ENCODE data around the gene NMRK2. TPM values are rescaled to one million over a fixed set of nuclear protein-coding genes. Genes with fewer than 3 reads are reported as not detected.
"Not testable (repeated sequence)": the region's sequence is repeated elsewhere in the genome, so short reads cannot be mapped to it uniquely, and the experiment has no call there.

The NMRK2 gene
- not detected in 2 replicates for total RNA-seq (ENCODE audit: low replicate concordance)

- H3K4me3 ChIP-seq (ENCODE audit: low read depth, low read length), result no peak within 1 kb of the TSS
- TF ChIP-seq CTCF (IDR thresholded peaks at IDR 0.05; ENCODE audit: insufficient read depth, low read length), result no peak
- no peak for DNase-seq (ENCODE audit: low read depth)
Measured at GRCh38 chr19:3932931-3933810, at the start of gene NMRK2. Gene NMRK2, plus strand, starts transcription at chr19:3933069. Its CDS starts 603 bp downstream, at chr19:3933672.

GRCh38 chr19:3890591-3890990 is 42.3 kb upstream of the NMRK2 start:
- no peak for DNase-seq (ENCODE audit: low read depth)
- TF ChIP-seq CTCF (IDR thresholded peaks at IDR 0.05; ENCODE audit: insufficient read depth, low read length), result no peak
- no peak overlapping the region for H3K4me3 ChIP-seq (ENCODE audit: low read depth, low read length)

- no peak for TF ChIP-seq CTCF (IDR thresholded peaks at IDR 0.05; ENCODE audit: insufficient read depth, low read length)
- no peak for DNase-seq (ENCODE audit: low read depth)
- no peak overlapping the region for H3K4me3 ChIP-seq (ENCODE audit: low read depth, low read length)
Measured at GRCh38 chr19:3893509-3894179, 39.2 kb upstream of the NMRK2 start.

GRCh38 chr19:3894959-3895358 is 37.9 kb upstream of the NMRK2 start:
- DNase-seq (ENCODE audit: low read depth); H3K4me3 ChIP-seq (ENCODE audit: low read depth, low read length): not testable (repeated sequence)

GRCh38 chr19:3895788-3896187 is 37.1 kb upstream of the NMRK2 start:
- H3K4me3 ChIP-seq (ENCODE audit: low read depth, low read length), result no peak overlapping the region
- no peak for TF ChIP-seq CTCF (IDR thresholded peaks at IDR 0.05; ENCODE audit: insufficient read depth, low read length)
- no peak for DNase-seq (ENCODE audit: low read depth)

- TF ChIP-seq CTCF (IDR thresholded peaks at IDR 0.05; ENCODE audit: insufficient read depth, low read length), result no peak
- no peak for DNase-seq (ENCODE audit: low read depth)
- H3K4me3 ChIP-seq (ENCODE audit: low read depth, low read length), result no peak overlapping the region
Measured at GRCh38 chr19:3897936-3898335, 34.9 kb upstream of the NMRK2 start.

GRCh38 chr19:3898426-3898825 is 34.4 kb upstream of the NMRK2 start:
- H3K4me3 ChIP-seq (ENCODE audit: low read depth, low read length), result no peak overlapping the region
- no peak for TF ChIP-seq CTCF (IDR thresholded peaks at IDR 0.05; ENCODE audit: insufficient read depth, low read length)
- no peak for DNase-seq (ENCODE audit: low read depth)

All from fibroblast of the aortic adventitia (primary cell).